GM12864 (cell line): Measurements from ENCODE around the gene TLDC2.
"Not testable (repeated sequence)": the region's sequence is repeated elsewhere in the genome, so short reads cannot be mapped to it uniquely, and the experiment has no call there.

Experiments used
- DNase-seq: peaks from one replicate; pipeline ENCODE4 v3.0.0-alpha.2; 2011; ENCODE audit warnings: low read depth
- H3K4me3 ChIP-seq: 2 replicates; pipeline ENCODE4 v1.5.1; 2011; ENCODE audit warnings: mild to moderate bottlenecking, low read depth, low read length, control low read depth
- TF ChIP-seq, protein P1 (sequence below): IDR thresholded peaks from 2 replicates; pipeline ENCODE4 v1.5.1; 2011; ENCODE audit warnings: low read depth, mild to moderate bottlenecking, moderate library complexity, low read length, control low read depth, inconsistent platforms; ENCODE audit errors: missing control alignments

The TLDC2 gene

DNA sequence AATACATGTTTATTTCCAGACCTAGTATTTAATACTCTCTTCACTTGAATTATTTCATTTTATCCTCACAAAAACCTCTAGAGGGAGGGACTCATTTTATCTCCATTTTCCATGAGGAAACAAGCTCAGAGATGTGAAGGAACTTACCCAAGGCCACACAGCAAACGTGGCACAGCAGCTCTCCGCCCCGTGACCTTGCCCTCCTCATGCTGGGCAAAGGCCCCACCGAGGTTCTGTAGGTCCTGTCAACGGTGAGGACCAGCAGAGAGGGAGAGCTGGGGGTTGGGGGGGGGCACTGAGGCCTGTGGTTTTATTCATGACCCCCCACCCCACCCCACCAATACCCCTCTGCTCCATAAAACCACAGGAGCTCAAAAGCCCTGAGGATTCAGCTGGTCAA, 40.9 kb upstream of the TLDC2 start:
- DNase-seq: no peak
- H3K4me3 ChIP-seq: no peak overlapping the region; the same call in 1 of the 2 replicates
- TF ChIP-seq, protein P1, sequence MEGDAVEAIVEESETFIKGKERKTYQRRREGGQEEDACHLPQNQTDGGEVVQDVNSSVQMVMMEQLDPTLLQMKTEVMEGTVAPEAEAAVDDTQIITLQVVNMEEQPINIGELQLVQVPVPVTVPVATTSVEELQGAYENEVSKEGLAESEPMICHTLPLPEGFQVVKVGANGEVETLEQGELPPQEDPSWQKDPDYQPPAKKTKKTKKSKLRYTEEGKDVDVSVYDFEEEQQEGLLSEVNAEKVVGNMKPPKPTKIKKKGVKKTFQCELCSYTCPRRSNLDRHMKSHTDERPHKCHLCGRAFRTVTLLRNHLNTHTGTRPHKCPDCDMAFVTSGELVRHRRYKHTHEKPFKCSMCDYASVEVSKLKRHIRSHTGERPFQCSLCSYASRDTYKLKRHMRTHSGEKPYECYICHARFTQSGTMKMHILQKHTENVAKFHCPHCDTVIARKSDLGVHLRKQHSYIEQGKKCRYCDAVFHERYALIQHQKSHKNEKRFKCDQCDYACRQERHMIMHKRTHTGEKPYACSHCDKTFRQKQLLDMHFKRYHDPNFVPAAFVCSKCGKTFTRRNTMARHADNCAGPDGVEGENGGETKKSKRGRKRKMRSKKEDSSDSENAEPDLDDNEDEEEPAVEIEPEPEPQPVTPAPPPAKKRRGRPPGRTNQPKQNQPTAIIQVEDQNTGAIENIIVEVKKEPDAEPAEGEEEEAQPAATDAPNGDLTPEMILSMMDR: no peak

DNA sequence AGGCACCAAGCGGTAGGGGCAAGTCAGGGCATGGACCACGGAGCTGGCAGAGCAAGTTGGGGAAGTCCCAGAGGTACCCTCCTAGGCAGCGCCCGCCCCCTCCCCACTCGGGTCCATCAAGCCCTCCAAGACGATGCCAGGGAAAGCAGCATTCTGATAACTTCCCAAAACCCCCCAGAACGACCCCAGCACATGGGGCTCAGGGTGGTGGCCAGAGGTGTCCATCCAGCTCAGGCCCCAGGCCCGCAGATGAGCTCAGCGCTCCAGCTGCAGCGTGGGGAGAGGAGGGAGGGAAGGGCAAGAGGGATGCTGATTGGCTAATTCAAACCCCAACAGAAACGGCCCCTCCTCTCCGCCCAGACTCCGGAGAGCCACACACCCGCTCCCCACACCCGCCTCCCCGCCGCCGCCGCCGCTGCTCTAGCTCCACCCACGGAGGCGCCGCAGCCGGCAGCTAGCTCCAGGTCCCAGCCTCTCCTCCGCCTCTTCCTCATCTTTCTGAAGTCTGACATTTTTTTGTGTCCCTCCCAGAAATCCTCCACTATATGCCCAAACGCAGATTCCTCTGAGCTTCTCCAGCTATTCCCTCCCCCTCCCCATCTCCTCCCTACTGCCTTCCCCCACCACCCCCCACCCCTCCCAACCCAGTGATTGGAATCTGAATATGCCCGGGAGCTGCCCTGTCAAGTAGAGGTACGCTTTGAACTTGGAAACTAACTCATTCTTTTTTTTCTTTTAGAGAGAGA, 40.3 kb upstream of the TLDC2 start:
- TF ChIP-seq, protein P1: no peak

DNA sequence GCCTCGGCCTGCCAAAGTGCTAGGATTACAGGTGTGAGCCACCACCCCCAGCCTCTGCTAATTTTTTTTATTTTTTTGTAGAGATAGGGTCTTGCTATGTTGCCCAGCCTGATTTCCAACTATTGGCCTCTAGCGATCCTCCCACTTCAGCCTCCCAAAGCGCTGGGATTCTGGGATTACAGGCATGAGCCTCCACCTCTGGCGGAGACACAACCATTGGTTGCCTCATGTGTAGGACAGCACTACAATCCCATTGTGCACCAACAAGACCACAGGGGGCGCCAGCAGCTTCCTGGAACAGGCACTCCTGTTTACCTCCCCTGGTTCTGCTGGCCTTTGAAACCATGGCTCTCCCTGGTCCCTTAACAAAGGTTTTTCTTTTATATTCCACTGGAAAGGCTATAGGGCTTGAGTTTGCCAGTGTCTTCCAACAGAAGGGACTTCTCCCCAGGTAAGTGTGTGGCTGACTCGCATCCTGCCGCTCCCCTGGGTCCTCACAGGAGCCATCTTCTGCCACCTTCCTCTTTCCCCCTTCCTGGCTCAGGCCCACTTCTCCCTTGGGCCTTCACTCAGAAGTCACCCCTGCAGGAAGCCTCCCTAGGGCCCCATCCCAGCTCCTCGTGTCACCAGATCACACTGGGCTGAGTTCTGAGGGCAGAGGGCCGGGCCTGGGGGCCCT, 39.2 kb upstream of the TLDC2 start:
- peak overlapping the region; percentile 30 for H3K4me3 ChIP-seq
- no peak for DNase-seq
- TF ChIP-seq, protein P1: peak; percentile 89

More for the DNA sequence above, 40.3 kb upstream of the TLDC2 start:
- H3K4me3 ChIP-seq: peak overlapping the region; percentile 32
- peak; percentile 73 for DNase-seq

DNA sequence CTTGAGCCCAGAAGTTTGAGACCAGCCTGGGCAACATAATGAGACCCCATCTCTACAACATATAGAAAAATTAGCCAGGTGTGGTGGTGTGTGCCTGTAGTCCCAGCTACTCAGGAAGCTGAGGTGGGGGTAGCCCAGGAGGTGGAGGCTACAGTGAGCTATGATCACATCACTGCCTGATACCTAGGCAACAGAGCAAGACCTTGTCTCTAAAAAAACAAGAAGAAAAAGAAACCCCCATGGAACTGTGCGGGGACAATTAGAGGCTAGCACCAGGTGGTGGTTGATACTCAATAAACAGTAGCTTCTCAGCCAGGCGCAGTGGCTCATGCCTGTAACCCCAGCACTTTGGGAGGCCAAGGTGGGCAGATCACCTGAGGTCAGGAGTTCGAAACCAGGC, 37.6 kb upstream of the TLDC2 start:
- H3K4me3 ChIP-seq, DNase-seq: not testable (repeated sequence)

DNA sequence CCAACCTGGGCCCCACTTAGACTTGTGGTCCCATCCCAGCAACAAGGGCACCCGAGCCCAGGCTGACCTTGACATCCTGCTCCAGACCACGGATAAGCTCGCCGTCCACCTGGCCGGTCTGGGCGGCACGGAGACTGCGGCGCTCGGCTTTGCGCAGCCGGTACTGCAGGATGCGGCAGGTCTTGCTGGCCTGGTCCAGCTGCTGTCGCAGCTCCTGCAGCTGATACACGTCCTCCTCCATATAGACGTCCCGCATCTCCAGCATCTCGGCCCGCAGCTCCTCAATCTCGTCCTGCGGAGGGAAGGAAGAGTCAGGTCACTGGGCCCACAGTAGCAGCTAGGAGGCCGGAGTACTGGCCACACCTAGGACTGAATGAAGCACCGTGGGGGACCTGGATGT, 36.8 kb upstream of the TLDC2 start:
- no peak overlapping the region for H3K4me3 ChIP-seq
- TF ChIP-seq, protein P1: no peak
- DNase-seq: no peak

DNA sequence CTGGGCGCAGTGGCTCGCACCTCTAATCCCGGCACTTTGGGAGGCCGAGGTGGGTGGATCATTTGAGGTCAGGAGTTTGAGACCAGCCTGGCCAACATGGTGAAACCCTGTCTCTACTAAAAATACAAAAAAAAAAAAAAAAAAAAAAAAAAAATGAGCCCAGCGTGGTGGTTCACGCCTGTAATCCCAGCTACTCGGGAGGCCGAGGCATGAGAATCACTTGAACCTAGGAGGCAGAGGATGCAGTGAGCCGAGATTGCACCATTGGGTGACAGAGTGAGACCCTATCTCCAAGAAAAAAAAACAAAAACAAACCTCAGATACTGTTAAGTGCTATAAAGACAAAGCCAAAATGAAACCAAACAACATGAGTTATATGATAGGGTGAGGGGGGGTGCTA, 34.9 kb upstream of the TLDC2 start:
- H3K4me3 ChIP-seq, DNase-seq: not testable (repeated sequence)

DNA sequence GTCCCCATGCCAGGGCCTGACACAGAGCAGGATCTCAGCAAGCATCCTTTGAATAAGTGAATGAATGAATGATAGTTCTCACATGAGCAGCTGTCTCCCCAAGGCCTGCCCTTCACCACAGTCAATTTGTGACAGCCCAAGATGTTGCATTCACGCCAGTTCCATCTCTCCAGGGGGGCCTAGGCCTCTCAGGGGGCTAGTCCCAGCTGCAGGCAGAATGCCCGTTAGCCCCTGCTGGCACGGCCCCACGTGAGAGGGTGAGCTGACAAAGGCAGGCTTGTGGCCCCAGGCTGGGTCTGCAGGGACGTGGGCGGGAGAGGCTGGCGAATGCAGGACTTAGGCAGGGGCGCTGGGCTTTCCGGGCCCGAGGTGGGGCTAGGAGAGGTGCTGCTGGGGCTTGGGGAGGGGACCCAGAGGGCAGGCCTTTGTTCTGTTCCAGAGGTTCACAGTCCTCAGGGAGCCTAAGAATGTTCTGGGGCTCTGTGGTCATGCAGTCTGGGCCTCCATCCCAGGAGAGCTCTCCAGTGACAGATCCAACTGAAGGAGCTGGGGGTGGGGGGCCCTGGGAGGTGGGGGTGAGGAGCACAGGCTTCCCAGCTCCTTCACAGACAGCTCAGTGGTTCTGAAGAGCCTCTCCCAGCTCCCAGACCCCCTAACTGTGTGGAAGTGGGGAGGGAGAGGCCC, 30.5 kb upstream of the TLDC2 start:
- no peak overlapping the region; the same call in 1 of the 2 replicates for H3K4me3 ChIP-seq

More for the DNA sequence above, 30.5 kb upstream of the TLDC2 start:
- no peak for DNase-seq
- TF ChIP-seq, protein P1: no peak
